ENCODE measurements around the gene SMIM14.

GRCh38 chr4:39642885-39643552, 4.4 kb upstream of the SMIM14 start:
- TF ChIP-seq POLR2A (IDR thresholded peaks at IDR 0.05; ENCODE audit: low read length) (no peak), GATA1 (IDR thresholded peaks at IDR 0.05; ENCODE audit: low read depth, low read length) (no peak)
